Stimulated activated CD4-positive, alpha-beta T cell treated with anti-CD3 and anti-CD28 coated beads, Interleukin-1b, Interleukin-23, amount 100 ng/mL, for 4 hours (primary cell): Measurements from ENCODE around the gene TNFRSF12A.
A peak's percentile ranks its signal among the peaks of the same experiment; 100 is the strongest.

Experiments used
- DNase-seq, 2 donors: peaks; one replicate each; pipeline ENCODE4 v3.0.0-alpha.2; 2020; ENCODE audit warnings: low read depth in 2 of 2

TNFRSF12A gene

GRCh38 chr16:2986623-2987188 is 33.5 kb upstream of the TNFRSF12A start:
- DNase-seq, result no peak

DNA sequence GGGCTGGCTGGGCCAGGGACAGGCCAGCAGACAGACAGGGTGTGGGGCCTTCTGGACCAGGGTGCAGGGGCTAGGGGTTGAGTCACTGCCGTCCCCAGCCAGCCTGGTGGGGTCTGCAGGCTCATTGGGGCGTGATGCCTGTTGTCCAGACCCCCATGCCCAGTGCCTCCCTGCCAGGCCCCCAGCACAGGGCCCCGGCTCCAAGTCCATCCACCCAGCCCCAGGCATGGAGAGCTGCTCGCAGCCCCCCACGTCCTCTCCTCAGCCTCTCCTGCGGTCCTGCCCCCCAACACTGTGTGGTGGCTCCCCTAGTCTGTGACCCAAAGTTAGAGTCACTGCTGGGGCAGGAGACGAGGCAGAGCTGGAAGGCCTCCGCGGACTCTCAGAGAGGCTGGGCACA is 32.9 kb upstream of the TNFRSF12A start:
- DNase-seq, result no peak

- no peak for DNase-seq
Measured at GRCh38 chr16:2987833-2988232, 32.3 kb upstream of the TNFRSF12A start.

GRCh38 chr16:2988590-2989099 is 31.5 kb upstream of the TNFRSF12A start:
- DNase-seq, result no peak

GRCh38 chr16:2990891-2991290 is 29.3 kb upstream of the TNFRSF12A start:
- DNase-seq, result no peak

DNA sequence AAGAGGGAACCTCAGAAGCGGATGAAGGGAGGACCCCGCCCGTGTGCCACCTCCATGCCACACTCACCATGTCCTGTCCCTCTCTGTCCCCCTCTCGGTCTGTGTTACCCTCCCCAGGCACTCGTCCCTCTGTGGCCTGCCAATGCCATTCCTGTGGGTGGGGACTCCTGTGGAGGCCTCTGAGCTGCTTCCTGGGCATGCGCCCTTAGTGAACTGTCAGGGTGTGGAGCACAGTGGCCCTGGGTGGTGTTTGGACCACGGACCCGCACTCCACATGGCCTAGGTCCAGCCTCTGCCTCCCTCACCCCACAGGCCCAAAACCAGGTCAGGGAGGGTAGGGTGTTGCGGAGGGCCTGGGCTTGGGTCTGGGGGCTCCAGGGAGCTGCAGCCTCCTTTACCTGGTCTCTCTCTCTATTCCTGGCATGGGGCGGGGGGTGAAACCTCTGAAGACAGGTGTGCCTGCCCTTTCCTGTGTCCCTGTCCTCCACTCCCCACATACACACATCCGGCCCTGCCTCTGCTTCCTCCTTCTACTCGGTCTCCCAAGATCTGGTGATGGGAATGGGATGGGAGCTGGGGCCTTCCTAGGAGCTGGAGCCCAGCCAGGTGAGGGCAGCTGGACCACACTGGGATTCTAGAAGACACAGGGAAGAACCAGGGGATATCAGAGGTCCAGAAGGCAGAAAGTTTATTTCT is 28.5 kb upstream of the TNFRSF12A start:
- no peak for DNase-seq

GRCh38 chr16:2992383-2993081 is 27.6 kb upstream of the TNFRSF12A start:
- no peak for DNase-seq

DNA sequence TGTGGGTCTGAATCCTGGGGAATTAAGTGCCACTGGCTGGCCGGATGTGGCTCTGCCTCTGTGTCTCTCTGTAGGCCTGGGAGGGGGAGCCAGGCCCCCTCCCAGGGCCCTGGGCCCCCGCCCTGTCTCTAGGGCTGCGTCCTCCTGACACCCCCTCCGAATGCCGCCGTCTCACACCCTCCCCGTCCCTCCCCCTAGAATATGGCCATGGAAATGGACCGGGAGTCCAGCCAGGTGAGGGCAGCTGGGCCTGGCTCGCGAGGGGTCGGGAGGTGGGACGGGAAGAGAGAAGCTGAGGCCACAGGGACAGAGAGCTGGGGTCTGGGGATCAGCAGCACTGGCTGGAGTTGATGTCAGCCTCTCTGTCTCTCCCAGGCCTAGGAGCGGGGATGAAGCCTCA is 23.9 kb upstream of the TNFRSF12A start:
- no peak for DNase-seq

- DNase-seq, result no peak
Measured at GRCh38 chr16:2999929-3000328, 20.2 kb upstream of the TNFRSF12A start.

DNA sequence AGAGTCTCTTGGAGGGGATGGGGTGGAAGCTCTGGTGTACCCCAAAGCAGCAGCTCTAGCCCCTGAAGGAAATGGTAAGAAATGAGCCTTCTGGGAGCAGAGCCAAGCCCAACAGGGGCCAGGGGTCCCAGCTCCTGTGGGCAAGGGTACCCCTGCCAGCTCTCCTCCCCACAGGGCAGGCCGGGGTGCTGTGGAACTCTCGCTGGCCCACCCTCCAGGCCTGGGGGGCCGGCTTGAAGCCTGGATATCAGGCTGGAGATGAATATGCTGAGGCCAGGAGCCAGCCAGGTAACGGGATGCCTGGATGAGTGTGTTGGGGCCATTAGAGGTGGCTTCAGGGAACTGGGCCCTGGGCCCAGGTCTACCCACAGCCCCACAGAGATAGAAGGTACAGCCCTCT is 19.6 kb upstream of the TNFRSF12A start:
- no peak for DNase-seq

DNA sequence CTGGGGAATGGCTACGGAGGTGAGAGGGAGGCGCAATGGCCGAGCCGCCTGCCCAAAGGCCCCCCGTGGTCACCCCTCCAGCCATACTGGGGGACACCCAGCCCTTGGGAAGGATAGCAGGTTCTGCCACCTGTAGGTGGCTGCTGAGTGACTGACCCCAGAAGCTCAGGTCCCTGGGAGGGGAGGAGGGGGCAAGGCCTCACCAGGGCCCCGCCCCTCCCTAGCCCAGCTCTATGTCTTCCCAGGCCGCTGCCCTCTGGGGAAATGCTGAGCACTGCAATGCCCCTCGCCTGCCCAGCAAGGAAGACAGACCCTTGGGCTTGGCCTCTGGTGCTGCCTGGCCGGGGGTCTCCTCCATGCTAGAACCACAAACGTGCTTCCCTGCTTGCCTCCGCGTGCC is 18.9 kb upstream of the TNFRSF12A start:
- DNase-seq, result no peak

DNA sequence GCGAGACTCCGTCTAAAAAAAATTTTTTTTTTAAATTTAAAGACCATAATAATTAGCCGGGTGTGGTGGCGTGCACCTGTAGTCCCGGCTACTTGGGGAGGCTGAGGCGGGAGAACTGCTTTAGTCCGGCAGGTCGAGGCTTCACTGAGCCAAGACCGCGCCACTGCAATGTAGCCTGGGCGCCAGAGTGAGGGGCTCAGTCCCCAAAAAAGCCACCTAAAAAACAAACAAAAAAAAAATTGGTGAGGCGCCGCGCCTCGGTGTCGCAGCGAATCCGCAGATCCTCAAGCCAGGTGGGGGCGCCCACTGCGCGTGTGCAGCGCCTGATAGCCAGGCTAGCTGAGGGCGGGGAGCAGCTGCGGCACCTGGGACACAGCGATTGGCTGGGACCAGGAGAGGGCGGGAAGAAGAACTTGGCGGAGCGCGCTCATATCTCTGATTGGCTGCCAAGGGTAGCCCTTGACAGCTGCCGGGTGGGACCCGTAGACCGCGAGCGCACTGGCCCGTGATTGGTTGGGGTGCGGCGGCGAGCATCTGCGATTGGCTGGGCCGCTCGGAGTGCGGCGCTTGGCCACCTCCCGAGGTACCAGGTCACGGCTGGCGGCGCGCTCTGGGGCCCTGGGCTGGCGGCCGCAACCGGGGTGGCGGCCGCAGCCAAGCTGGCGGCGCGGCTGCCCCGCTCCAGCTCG is 16.4 kb upstream of the TNFRSF12A start:
- DNase-seq, result peak; percentile 90 to 93

- DNase-seq, result no peak
Measured at GRCh38 chr16:3004319-3004718, 15.8 kb upstream of the TNFRSF12A start.

- DNase-seq, result no peak
Measured at GRCh38 chr16:3004781-3005284, 15.3 kb upstream of the TNFRSF12A start.

DNA sequence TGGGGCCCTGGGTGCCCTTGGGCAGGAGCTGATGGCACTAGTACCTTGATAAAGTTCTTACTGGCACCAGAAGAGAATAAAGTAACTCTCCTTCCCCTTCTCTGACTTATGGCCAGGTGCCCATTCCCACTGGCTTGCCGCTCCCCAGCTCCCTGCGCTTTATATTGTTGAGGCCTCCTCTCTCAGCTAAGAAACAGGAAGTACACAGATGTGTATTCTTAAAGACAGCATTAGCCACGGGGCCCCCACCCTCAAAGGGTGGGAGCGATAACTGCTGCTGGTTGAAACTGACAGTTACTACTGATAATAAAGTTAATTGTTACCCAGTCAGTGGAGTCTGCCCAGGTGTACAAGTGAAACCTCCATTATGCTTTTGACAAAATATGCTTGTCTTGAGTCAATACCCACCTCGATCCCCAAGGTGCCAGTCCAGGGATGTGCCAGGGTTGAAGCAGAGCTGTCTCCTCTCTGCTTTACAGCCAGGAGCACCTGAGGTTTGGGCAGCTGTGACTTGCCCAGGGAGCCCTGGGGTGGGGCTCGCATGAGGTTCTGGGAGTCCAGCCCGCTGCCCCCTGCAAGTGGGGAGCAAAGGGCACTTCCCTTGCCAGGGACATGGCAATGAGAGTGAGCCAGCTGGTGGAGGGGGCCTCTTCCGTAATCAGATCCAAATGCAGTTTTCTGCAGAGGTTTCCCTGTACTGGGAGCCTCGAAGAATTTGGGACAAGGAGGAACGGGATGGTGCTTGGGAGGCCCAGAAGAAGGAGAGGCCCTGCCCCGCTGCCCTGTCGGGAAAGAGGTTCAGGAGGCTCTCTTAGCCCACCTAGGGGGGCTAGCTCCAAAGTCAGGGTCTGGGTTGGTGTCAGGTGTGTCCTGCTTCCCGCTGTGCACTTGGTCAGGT is 12.9 kb upstream of the TNFRSF12A start:
- DNase-seq, result no peak

DNA sequence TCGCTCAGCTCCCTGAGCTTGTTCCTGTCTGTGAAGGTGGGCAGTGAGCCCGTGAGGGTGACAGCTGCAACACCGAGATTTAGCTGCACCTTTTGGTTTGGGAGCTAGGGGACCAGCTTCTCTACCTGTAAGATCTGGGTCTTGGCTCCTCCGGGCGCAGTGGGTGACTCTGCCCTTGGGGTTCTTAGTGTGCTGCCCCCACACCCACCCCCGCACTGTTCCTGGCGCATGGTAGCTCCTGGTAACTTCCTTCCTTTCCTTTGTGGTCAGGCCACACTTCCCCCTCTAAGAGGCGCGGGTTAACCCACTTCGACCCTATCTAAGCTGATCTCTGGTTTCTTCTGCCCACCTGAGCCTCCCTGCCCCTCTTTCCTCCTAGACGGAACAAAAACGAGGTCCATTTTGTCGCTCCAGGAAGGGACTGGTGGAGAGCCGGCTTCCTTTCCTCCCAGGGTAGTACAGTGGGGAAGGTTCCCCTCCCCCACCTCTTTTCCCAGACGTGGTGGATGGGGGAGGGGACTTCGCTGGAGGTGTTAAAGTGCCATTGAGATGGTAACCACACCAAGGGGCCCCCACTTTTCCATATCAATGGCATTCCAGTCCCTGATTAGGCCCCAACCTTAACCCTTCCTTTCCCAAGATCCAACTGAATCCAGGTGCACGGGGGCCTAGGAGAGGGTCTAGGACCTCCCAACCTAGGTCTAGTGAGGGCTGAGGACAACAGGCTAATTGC is 12.0 kb upstream of the TNFRSF12A start:
- DNase-seq, result no peak

DNA sequence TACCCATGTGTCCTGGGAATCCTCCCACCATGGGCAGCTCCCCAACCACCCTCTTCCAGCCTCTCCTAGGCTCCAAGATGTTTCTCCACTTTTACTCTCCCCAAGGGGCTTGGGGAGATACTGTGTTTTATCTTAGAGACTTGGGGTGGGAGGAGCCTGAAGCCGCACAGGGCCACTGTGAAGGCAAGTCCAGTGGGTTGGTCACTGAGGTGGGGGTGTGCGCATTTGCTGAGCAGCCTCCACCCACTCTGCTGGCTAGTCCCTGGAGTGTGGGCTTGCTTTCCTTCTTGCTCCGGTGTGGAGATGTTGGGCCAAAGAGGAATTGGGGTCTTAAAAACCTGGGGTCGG is 11.5 kb upstream of the TNFRSF12A start:
- no peak for DNase-seq

DNA sequence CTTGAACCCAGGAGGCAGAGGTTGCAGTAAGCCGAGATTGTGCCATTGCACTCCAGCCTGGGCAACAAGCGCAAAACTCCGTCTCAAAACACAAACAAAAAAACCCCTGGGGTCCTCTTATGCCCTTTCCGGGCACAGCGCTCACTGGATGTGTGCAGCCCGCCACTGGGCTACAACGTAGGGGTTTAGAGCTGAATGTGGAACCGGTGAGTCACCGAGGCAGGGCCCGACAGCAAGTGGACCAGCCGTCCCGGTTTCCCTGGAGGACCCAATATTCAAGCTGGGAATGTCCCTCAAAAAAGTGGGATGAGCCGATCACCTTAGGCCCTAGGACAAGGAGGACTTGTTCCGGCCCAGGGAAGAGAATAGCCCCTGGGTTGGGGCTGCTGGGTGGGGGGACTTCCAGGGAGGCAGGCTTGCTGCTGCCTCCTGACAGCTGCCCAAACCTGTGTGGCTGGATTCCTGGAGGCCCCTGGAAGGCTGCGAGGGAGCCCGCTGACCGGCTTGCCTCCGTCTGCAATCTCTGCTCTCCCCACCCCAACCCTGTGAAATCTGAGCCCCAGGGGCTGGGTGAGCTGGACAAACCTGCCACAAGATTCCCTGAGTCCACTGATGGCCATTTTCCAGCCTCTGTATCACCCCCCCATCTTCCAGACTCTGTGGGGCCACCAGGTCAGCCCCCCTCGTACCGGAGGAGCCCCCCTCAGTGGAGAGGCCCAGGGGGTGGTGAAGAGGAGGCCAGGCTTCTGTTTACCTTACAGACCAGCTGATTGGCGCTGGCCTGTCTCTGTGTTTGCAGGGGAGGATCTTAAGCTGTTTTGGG is 10.4 kb upstream of the TNFRSF12A start:
- DNase-seq, result no peak

- DNase-seq, result no peak
Measured at GRCh38 chr16:3010510-3010909, 9.7 kb upstream of the TNFRSF12A start.

- no peak for DNase-seq
Measured at GRCh38 chr16:3012246-3012645, 7.9 kb upstream of the TNFRSF12A start.
